ENCODE measurements around the gene SSTR5.

SSTR5 gene

DNA sequence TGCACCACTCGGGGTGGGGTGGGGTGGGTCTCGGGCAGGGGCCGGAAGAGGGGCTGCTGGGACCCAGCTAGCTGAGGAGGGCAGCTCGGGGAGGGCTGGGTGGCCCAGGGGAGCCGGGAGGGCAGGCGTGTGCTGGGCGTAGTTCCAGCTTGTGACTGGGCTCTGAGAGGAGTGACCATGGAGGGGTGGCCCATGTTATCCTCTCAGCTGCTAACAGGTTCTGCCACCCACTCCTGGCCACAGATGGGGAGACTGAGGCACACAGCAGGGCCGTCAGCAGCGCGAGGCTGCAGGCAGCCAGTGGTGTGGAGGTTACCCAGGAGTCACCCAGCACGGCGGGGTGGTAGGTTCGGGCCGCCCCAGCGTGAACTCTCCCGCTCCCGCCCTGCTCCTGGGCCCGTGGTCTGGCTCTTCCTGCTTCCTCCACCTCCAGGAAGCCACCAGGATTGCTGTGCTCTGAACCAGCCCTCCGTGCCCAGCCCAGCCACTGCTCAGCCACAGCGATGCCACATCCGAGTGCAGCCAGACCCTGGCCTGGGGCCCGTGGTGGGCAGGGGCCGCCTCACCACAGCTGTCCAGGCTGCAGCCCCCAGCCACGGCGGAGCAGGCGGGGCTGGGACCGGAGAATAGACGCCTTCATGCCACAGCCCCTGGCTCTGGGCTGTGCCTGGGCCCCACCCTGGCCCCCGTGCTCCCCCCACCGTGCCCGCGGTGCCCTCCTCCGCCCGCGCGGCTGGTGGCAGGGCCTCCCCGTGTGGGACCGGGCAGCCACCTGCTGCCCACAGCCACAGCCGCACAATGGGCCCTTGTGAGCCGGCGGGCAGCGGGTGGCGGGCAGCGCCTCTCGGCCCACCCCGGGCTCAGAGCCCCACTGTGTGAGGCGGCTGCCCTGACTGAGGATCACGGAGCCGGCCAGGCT is 26.3 kb upstream of the SSTR5 start:
- no peaks in the 10 kb centered on the region for H3K36me3 ChIP-seq (replicated peaks; ENCODE audit: insufficient read depth, low read length)
- H3K9me2 ChIP-seq (replicated peaks; ENCODE audit: insufficient read depth, low read length): no peaks in the 10 kb centered on the region
- no peak overlapping the region for H2AFZ ChIP-seq (ENCODE audit: low read length)
- no peaks in the 10 kb centered on the region for H3F3A ChIP-seq (ENCODE audit: insufficient read depth, low read length)
- no peak overlapping the region for H3K4me2 ChIP-seq (ENCODE audit: low read depth, low read length)
- no peak overlapping the region for H3K27ac ChIP-seq (ENCODE audit: low read length)
- no peak for DNase-seq
- peaks cover 83% of the 10 kb centered on the region for H3K27me3 ChIP-seq (replicated peaks; ENCODE audit: insufficient read depth, low read length)
- H3K9ac ChIP-seq (ENCODE audit: low read length): no peak overlapping the region
- H3K9me3 ChIP-seq (replicated peaks; ENCODE audit: insufficient read depth, low read length): no peaks in the 10 kb centered on the region
- TF ChIP-seq, protein P1, sequence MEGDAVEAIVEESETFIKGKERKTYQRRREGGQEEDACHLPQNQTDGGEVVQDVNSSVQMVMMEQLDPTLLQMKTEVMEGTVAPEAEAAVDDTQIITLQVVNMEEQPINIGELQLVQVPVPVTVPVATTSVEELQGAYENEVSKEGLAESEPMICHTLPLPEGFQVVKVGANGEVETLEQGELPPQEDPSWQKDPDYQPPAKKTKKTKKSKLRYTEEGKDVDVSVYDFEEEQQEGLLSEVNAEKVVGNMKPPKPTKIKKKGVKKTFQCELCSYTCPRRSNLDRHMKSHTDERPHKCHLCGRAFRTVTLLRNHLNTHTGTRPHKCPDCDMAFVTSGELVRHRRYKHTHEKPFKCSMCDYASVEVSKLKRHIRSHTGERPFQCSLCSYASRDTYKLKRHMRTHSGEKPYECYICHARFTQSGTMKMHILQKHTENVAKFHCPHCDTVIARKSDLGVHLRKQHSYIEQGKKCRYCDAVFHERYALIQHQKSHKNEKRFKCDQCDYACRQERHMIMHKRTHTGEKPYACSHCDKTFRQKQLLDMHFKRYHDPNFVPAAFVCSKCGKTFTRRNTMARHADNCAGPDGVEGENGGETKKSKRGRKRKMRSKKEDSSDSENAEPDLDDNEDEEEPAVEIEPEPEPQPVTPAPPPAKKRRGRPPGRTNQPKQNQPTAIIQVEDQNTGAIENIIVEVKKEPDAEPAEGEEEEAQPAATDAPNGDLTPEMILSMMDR (IDR thresholded peaks at IDR 0.05; ENCODE audit: low read length): no peak
- TF ChIP-seq EZH2phosphoT487 (IDR thresholded peaks at IDR 0.05; ENCODE audit: low read length) (no peak), EZH2 (optimal IDR thresholded peaks at IDR 0.05; ENCODE audit: low read depth, low read length) (no peak)
- no peaks in the 10 kb centered on the region for H4K20me1 ChIP-seq (ENCODE audit: insufficient read depth, low read length)
- H3K4me3 ChIP-seq (ENCODE audit: low read length): no peak overlapping the region
- H3K79me2 ChIP-seq (ENCODE audit: low read length): no peaks in the 10 kb centered on the region
- 0 out of 2 replicates have a peak, but pooled peaks cover 7% of the 10 kb centered on the region for H3K4me1 ChIP-seq (ENCODE audit: low read length)

- Histone ChIP-seq H4K20me1 (ENCODE audit: insufficient read depth, low read length) (no peaks in the 10 kb centered on the region), H3K27me3 (replicated peaks; ENCODE audit: insufficient read depth, low read length) (peaks cover 92% of the 10 kb centered on the region), H3F3A (ENCODE audit: insufficient read depth, low read length) (no peaks in the 10 kb centered on the region), H3K36me3 (replicated peaks; ENCODE audit: insufficient read depth, low read length) (no peaks in the 10 kb centered on the region), H3K79me2 (ENCODE audit: low read length) (no peaks in the 10 kb centered on the region), H3K9ac (ENCODE audit: low read length) (no peak overlapping the region), H2AFZ (ENCODE audit: low read length) (no peak overlapping the region), H3K9me2 (replicated peaks; ENCODE audit: insufficient read depth, low read length) (no peaks in the 10 kb centered on the region), H3K9me3 (replicated peaks; ENCODE audit: insufficient read depth, low read length) (no peaks in the 10 kb centered on the region), H3K4me1 (ENCODE audit: low read length) (0 out of 2 replicates have a peak, but pooled peaks cover 7% of the 10 kb centered on the region), H3K27ac (ENCODE audit: low read length) (no peak overlapping the region), H3K4me3 (ENCODE audit: low read length) (no peak overlapping the region), H3K4me2 (ENCODE audit: low read depth, low read length) (no peak overlapping the region)
- no peak for TF ChIP-seq EZH2 (optimal IDR thresholded peaks at IDR 0.05; ENCODE audit: low read depth, low read length)
- TF ChIP-seq, protein P1 (IDR thresholded peaks at IDR 0.05; ENCODE audit: low read length): no peak
- DNase-seq: no peak
Observed at GRCh38 chr16:1047123-1047522, 25.4 kb upstream of the SSTR5 start.

DNA sequence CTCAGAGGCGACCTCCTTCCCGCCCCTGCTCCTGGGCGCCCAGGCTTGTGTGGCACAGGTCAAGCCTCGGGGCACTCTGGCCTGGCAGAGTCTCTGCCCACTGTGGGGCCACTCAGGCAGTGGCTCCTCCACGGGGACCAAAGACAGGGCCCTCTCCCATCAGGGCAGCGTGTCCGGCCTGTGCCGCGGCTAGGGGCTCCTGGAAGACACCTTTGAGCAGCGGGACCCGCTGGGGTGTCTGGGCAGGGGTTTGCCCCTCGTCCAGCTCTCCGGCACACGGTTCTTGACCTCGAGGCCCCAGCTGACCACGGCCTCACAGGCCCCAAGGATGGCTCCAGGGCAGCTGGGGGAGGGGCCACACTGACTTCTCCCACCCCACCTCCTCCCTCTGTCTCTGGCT is 24.7 kb upstream of the SSTR5 start:
- Histone ChIP-seq H4K20me1 (ENCODE audit: insufficient read depth, low read length) (no peaks in the 10 kb centered on the region), H3K4me1 (ENCODE audit: low read length) (0 out of 2 replicates have a peak, but pooled peaks cover 1% of the 10 kb centered on the region), H3K27ac (ENCODE audit: low read length) (no peak overlapping the region), H3K36me3 (replicated peaks; ENCODE audit: insufficient read depth, low read length) (no peaks in the 10 kb centered on the region), H3K9me2 (replicated peaks; ENCODE audit: insufficient read depth, low read length) (no peaks in the 10 kb centered on the region), H3K9ac (ENCODE audit: low read length) (no peak overlapping the region), H3K9me3 (replicated peaks; ENCODE audit: insufficient read depth, low read length) (no peaks in the 10 kb centered on the region), H3K4me3 (ENCODE audit: low read length) (no peak overlapping the region), H2AFZ (ENCODE audit: low read length) (no peak overlapping the region), H3K79me2 (ENCODE audit: low read length) (no peaks in the 10 kb centered on the region), H3K27me3 (replicated peaks; ENCODE audit: insufficient read depth, low read length) (peaks cover 92% of the 10 kb centered on the region), H3K4me2 (ENCODE audit: low read depth, low read length) (no peak overlapping the region), H3F3A (ENCODE audit: insufficient read depth, low read length) (no peaks in the 10 kb centered on the region)
- TF ChIP-seq EZH2phosphoT487 (IDR thresholded peaks at IDR 0.05; ENCODE audit: low read length) (no peak), EZH2 (optimal IDR thresholded peaks at IDR 0.05; ENCODE audit: low read depth, low read length) (no peak)
- TF ChIP-seq, protein P1 (IDR thresholded peaks at IDR 0.05; ENCODE audit: low read length): no peak
- no peak for DNase-seq
